Testis (tissue), 3 donors: ENCODE data around the gene RGS7. TPM values are rescaled to one million over a fixed set of nuclear protein-coding genes. Genes with fewer than 3 reads are reported as not detected.

Experiments
- DNase-seq: peaks from one replicate; pipeline ENCODE4 v3.0.0-alpha.2; 2019
- H3K27ac ChIP-seq, 2 donors: fragments of 200-600 bp; sonication (generic); one replicate each; pipeline ENCODE4 v1.5.1; 2019
- H3K27me3 ChIP-seq: fragments of 200-600 bp; sonication (generic); one replicate; pipeline ENCODE4 v1.5.1; 2019
- H3K36me3 ChIP-seq: fragments of 200-600 bp; sonication (generic); one replicate; pipeline ENCODE4 v1.5.1; 2017; ENCODE audit warnings: low read depth; ENCODE audit errors: missing control alignments
- H3K4me1 ChIP-seq: fragments of 200-600 bp; sonication (generic); one replicate; pipeline ENCODE4 v1.5.1; 2019
- H3K4me3 ChIP-seq, 2 donors: fragments of 200-600 bp; sonication (generic); one replicate each; pipeline ENCODE4 v1.5.1; 2017 to 2019
- H3K9me3 ChIP-seq: fragments of 200-600 bp; sonication (generic); one replicate; pipeline ENCODE4 v1.5.1; 2017
- POLR2A ChIP-seq: fragments of 450-650 bp; IDR thresholded peaks from one replicate; pipeline ENCODE4 v1.6.1; 2017; ENCODE audit warnings: antibody characterized with exemption, mild to moderate bottlenecking, moderate library complexity
- WGBS, 2 donors: methylation state at CpG; one replicate each; pipeline ENCODE4 v1.1.5; 2018; 5-methylcytosine and 5-hydroxymethylcytosine counted together
- intact Hi-C: fragments of 100-400 bp; cut with DNase I; formaldehyde crosslinking; loops from one replicate; pipeline ENCODE4 v1.15.1; 2023; ENCODE audit warnings: low total_unique reads
- polyA plus RNA-seq: library from polyadenylated mRNA; stranded (reverse); fragments of 350-450 nt; fragmentation: Illumina TruSeq; extraction: RNeasy Lipid Tissue Mini Kit (QIAGEN cat#74804); gene quantifications from one replicate; pipeline ENCODE4 v1.2.3, GENCODE V29; 2014; ENCODE audit warnings: low read depth, low replicate concordance; ENCODE audit not compliant: insufficient read depth
- total RNA-seq, 2 donors: library from RNA; depleted of rRNA; stranded (reverse); fragments of >200 nt; gene quantifications; one replicate each; pipeline ENCODE4 v1.2.3, GENCODE V29; 2016
- TF ChIP-seq, protein P1 (sequence below), 3 experiments: fragments of 450-650 bp in 2 of 3; fragments of 200-600 bp in 1 of 3; sonication (generic) in 1 of 3; IDR thresholded peaks; one replicate each; pipeline ENCODE4 v1.5.1; 2016 to 2019; ENCODE audit warnings: antibody characterized with exemption in 3 of 3, mild to moderate bottlenecking in 2 of 3, moderate library complexity in 1 of 3

RGS7 gene
- total and polyA plus RNA-seq, 3 donors from 2014 or later, result 5.0 to 6.6 (median 5.4) TPM

DNA sequence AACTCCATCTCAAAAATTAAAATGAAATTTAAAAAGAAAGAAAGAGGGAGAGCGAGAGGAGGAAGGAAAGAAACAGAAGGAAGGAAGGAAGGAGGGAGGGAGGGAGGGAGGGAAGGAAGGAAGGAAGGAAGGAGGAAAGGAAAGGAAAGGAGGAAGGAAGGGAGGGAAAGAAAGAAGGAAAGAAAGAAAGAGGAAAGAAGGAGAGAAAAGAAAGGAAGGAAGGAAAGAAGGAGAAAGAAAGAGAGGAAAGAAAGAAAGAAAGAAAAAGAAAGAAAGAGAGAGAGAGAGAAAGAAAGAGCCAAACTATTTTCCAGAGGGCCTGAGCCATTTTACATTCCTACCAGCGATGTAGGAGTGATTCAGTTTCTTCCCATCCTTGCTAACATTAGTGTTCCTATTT, 364.0 kb downstream of the RGS7 start:
- no peaks in the 10 kb centered on the region for H3K36me3 ChIP-seq
- H3K9me3 ChIP-seq, result no peaks in the 10 kb centered on the region
- H3K4me1 ChIP-seq, result no peaks in the 10 kb centered on the region
- TF ChIP-seq, protein P1, sequence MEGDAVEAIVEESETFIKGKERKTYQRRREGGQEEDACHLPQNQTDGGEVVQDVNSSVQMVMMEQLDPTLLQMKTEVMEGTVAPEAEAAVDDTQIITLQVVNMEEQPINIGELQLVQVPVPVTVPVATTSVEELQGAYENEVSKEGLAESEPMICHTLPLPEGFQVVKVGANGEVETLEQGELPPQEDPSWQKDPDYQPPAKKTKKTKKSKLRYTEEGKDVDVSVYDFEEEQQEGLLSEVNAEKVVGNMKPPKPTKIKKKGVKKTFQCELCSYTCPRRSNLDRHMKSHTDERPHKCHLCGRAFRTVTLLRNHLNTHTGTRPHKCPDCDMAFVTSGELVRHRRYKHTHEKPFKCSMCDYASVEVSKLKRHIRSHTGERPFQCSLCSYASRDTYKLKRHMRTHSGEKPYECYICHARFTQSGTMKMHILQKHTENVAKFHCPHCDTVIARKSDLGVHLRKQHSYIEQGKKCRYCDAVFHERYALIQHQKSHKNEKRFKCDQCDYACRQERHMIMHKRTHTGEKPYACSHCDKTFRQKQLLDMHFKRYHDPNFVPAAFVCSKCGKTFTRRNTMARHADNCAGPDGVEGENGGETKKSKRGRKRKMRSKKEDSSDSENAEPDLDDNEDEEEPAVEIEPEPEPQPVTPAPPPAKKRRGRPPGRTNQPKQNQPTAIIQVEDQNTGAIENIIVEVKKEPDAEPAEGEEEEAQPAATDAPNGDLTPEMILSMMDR (IDR thresholded peaks at IDR 0.05), result no peak
- no peak for TF ChIP-seq POLR2A
- intact Hi-C loops, result no loop called here
- 89 to 93% methylated on average over 2 of the region's 2 CpGs for WGBS, 2 donors
- H3K4me3 ChIP-seq, result no peak overlapping the region
- H3K27ac ChIP-seq, result no peak overlapping the region
- no peak for DNase-seq
- H3K27me3 ChIP-seq, result no peaks in the 10 kb centered on the region

DNA sequence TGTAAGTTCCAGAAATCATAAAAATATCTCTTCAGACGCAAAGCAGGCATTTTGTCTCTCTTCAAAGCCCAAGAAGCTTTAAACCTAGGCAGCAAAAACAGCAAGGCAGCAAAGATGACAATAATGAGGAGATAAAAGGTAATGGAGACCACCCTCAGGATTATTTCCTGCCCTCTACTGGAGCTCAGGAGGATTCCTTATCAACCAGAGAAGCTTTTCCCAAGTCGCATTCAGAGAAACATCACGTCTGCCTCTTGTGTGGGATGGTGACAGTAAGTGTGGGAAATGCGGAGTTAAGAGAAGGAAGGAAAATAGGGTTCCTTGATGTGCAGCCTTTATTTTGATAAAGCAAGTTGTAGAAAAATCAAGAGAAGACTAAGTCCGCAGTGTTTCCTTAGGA, 365.8 kb downstream of the RGS7 start:
- Histone ChIP-seq H3K4me1 (no peaks in the 10 kb centered on the region), H3K27me3 (no peaks in the 10 kb centered on the region), H3K9me3 (no peaks in the 10 kb centered on the region), H3K4me3 (no peak overlapping the region), H3K36me3 (no peaks in the 10 kb centered on the region), H3K27ac (no peak overlapping the region)
- TF ChIP-seq, protein P1 (IDR thresholded peaks at IDR 0.05), result no peak
- TF ChIP-seq POLR2A, result no peak
- intact Hi-C loops, result no loop called here
- 75% methylated on average over 5 of the region's 5 CpGs for WGBS, 2 donors
- DNase-seq, result no peak

DNA sequence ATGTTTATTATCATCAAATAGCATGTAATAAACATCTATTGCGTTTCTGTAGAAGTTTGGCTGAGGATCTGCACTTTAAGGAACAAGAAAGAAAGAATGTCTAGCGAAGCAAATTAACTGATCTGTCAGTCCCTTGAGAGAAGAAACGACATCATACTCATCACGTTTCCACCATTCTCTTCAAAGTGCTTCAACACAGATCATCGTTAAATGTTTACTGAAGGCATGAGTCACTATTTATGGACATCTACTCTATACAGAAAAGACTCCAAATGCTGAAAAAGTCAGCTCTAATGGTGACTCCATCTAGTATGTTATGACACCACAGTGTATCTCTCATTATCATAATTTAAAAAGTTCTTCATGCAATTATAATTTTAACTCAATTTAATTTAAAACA, 369.1 kb downstream of the RGS7 start:
- TF ChIP-seq, protein P1 (IDR thresholded peaks at IDR 0.05), result no peak
- no peak for TF ChIP-seq POLR2A
- WGBS, 2 donors, result 72 to 87% methylated on average over 5 of the region's 5 CpGs
- H3K36me3 ChIP-seq, result no peaks in the 10 kb centered on the region
- intact Hi-C loops, result no loop called here
- H3K4me3 ChIP-seq, result no peak overlapping the region
- H3K27ac ChIP-seq, result no peak overlapping the region
- H3K4me1 ChIP-seq, result no peaks in the 10 kb centered on the region
- no peaks in the 10 kb centered on the region for H3K27me3 ChIP-seq
- no peak for DNase-seq
- no peaks in the 10 kb centered on the region for H3K9me3 ChIP-seq

GRCh38 chr1:240985081-240985480, 371.9 kb downstream of the RGS7 start:
- DNase-seq, result no peak
- no peaks in the 10 kb centered on the region for H3K27me3 ChIP-seq
- no peaks in the 10 kb centered on the region for H3K36me3 ChIP-seq
- WGBS, 2 donors, result 76 to 89% methylated on average over 5 of the region's 5 CpGs
- no peaks in the 10 kb centered on the region for H3K9me3 ChIP-seq
- no peak overlapping the region for H3K27ac ChIP-seq
- intact Hi-C loops, result no loop called here
- no peak for TF ChIP-seq POLR2A
- TF ChIP-seq, protein P1 (IDR thresholded peaks at IDR 0.05), result no peak
- H3K4me3 ChIP-seq, result no peak overlapping the region
- H3K4me1 ChIP-seq, result no peaks in the 10 kb centered on the region

DNA sequence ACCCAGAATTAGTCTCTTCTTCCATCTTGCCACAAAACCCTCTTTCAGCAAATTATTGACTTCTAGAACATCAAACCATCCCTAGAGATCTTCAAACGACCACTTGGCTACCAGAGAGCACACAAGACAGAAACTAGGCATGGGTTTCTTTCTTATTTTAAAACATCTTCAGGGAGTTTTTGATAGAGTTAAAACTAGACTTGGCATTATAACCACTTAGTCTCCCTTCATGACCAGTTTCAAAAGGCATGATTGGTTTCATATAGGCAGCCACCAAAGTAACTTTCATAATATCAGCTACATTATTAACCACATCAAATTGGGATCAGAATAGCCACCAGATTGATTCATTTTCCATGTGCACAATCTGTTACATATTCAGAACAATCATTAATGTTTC, 376.7 kb downstream of the RGS7 start:
- Histone ChIP-seq H3K36me3 (no peaks in the 10 kb centered on the region), H3K27ac (no peak overlapping the region), H3K9me3 (no peaks in the 10 kb centered on the region), H3K4me3 (no peak overlapping the region), H3K27me3 (no peaks in the 10 kb centered on the region), H3K4me1 (no peaks in the 10 kb centered on the region)
- DNase-seq, result no peak
- intact Hi-C loops, result no loop called here
- 69 to 72% methylated on average over 1 of the region's 1 CpG for WGBS, 2 donors
- TF ChIP-seq, protein P1 (IDR thresholded peaks at IDR 0.05), result no peak
- TF ChIP-seq POLR2A, result no peak
